Raji (cell line): ENCODE data around the gene MPZL1.

Source experiments
- POLR2A ChIP-seq: IDR thresholded peaks from 2 replicates; pipeline ENCODE4 v1.6.1; 2011; ENCODE audit warnings: low read depth, low read length, control low read depth; ENCODE audit not compliant: insufficient read depth

The MPZL1 gene

DNA sequence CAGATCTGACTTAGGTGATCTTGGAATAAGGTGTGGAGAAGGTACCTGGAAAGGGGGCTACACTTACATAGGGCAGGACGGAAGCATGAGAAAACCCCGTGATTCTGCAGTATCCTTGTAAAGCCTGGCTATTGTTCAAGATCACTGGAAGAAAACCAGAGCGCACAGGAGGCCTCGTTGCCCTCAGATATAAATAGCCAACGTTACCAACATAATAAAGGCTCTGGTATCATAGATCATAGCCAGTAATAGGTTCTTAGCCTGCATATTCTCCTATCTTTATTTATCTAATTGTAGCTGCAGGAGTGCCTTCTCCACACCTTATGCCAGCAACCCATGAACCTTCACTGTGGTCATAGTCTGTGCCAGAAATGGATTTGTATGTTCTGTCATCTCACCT lies 35.9 kb upstream of the MPZL1 start:
- no peak for TF ChIP-seq POLR2A

DNA sequence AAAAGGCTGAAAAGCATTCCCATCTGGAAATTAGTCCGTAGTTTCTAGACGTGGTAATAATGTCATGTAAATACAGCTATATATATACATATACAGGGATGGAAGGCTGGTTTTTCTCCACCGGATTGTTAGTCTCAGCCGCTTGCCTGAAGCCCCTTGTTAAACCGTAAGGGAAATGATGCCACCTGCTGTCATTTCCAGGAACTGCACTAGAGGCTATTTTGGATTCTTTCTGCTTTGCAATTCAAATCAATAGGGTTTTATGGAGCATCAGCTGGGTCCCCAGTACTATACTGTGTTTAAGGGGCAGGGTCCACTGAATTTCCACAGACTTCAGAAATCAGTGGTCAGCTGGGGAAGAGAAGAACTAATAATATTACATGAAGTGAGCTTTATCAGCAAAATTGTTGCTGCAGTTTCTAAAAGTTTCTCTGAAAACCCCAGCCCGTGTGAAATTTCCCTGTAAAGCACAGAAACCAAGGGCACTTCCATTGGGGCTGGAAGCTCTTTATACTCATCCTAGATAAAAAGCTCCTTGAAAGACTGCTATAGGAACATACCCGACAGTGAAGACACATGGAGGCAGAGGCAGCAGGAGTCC lies 33.8 kb upstream of the MPZL1 start:
- no peak for TF ChIP-seq POLR2A

DNA sequence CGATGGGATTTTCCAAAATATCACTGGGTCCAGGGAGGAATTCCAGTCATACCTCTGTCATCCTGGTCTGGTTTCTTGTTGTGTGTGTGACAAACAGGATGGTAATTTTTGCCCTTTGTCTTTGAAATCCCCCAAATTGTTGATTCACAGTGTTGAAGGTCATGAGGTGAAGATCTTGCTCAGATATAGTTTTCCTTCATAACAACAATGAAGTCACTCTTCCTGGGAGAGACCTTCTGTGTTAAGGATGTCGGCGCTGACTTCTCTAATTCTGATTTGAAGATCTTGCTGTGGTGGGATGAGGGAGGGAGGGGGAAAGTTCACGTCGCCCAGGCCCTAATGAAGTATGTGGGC lies 32.2 kb upstream of the MPZL1 start:
- TF ChIP-seq POLR2A = no peak

DNA sequence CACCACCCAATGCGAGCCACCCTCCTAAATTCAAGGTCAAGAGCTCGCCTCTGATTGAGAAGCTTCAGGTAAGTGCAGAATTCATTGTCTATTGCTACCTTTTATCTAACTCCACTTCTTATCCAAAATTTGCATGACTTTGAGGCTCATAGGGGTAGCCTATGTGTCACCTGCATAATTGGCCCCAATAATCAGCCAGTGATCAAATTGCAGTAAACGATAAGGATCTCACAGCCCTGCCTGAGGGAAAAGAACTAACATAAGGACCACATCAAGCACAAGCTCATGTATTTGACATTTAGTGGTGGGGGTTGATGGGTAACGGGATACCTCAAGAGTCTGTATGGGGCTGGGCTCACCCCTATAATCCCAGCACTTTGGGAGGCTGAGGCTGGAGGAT lies 31.7 kb upstream of the MPZL1 start:
- no peak for TF ChIP-seq POLR2A

DNA sequence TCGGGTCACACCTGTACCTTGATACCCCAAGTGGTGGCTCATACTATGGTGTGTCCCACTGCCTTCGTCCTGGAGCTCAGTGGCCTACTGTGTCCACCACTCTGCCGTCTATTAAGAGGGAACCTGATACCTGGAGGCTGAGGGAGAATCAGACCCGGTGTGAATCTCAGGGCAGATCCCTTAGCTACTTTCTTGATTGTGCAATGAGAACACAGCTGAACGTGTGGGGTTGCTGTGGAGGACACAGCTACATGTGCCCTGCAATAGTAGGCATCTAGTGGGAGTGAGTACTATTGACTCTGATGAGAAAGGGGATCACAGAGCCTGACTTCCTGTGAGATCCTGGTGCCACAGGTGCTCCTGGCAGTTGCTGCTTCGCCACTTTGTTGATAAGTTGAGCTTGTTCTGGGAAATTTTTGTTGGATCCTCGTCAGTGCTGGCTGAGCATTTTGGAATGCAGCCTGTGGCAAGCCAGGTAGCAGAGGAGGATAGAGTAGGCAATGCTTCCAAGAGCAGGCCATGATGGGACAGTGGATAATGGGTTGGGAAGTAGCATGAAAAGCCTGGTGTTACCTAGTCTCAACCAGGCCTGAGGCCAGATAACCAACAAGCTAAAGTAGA lies 28.2 kb upstream of the MPZL1 start:
- no peak for TF ChIP-seq POLR2A

DNA sequence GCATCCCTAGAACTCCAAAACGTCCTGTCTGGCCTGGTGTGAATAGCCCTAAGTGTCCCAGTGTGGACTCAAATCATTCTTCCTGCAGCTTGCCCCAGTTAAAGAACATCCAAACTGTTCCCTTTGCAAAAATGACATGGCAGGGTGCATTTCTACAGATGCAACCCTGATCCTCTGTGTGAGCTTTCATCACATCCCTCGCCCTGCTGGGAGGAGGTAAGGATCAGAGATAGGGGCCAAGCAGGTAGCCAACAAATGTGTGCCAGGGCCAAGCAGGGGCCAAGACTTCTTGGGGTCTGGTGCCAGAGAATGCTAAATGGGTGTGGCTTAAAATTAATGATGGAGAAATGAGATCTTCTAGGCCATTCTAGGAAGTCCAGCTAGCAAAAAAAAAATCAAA lies 27.1 kb upstream of the MPZL1 start:
- TF ChIP-seq POLR2A = no peak

DNA sequence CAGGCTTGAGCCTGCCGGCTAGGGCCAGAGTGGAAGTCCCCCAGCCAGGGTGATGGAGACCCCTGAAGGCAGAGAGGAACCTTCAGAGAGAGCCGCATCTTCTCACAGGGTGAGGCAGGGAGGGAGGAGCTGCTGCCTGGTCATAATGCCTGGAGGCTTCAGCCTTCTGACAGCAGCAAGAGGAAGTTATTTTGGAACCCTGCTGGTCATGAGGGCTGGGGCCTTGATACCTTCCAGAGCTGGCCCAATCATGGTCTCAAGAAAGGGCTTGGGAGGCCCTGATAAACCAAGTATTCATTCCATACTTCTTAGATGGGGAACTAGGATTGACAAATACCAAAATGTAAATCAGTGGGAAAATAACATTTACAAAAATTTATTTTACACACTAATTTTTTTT lies 26.6 kb upstream of the MPZL1 start:
- no peak for TF ChIP-seq POLR2A

DNA sequence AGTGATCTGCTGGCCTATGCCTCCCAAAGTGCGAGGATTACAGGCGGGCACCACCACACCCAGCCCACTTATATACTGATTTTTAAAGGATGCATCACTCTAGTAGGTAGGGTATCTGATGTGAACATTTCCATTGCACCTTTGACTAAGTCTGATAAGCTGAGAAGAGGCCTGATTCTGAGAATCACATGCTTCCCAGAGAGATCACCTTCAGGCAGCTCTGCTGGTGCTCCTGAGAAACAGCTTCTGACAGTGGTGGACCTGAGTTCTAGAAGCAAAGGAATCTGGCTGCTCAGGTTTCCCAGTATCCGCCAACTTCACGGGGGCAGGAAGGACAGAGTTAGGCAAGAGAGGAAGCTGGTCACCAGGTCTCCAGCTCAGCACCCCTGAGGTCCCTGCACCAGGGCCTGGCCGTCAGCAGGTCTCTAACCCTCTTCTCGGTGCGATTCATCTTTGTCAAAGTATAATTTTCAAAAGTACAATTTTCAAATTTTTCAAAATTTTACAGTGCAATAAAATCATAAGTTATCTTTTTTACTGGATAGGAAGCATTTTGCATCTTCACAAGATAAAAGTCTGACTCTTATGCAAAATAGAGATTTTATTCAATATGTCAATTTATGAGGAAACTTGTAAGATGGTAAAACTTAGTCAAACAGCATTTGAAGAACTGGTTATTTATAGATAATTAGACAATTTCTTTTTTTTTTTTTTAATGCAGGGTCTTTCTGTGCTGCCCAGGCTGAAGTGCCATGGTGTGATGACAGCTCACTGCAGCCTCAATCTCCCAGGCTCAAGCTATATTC lies 25.8 kb upstream of the MPZL1 start:
- TF ChIP-seq POLR2A = no peak

DNA sequence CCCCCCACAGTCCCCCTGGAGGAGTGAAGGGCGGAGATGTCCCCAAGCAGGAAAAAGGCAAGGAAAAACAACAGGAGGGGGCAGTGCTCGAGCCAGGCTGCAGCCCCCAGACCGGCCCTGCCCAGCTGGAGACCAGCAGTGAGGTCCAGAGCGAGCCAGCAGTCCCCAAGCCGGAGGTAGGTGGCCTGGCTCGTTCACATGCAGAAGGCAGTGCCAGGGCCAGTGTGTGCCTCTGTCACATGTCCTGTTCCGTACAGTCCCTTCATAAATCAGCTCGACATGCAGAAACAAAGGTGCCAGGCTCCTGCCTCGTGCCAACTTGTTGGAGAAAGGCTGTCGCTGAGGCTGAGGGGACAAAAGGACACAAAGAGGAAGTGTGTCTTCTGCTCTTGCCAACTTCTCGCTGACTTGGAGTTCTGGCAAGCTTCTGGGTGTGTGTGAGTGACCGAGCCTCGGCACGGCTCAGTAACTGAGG lies 24.1 kb upstream of the MPZL1 start:
- TF ChIP-seq POLR2A = no peak

DNA sequence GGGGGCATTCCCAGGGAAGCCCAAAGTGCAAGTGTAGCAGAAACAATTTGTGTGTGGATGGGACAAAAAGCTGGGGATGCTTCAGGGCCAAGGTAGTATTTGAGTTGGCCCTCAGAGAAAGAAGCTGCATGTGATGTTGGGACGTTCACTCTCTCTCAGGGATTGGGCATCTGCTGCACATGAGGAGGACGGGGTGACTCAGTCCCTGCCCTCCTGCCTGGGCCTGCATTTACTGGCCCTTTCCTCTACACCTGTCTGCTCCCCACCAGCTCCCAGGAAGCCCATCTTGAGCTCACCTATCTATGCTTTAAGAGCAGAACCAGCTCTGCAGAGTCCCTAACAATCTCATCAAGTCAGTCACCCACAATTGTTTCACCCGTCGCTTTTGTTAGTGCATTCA lies 23.5 kb upstream of the MPZL1 start:
- no peak for TF ChIP-seq POLR2A

DNA sequence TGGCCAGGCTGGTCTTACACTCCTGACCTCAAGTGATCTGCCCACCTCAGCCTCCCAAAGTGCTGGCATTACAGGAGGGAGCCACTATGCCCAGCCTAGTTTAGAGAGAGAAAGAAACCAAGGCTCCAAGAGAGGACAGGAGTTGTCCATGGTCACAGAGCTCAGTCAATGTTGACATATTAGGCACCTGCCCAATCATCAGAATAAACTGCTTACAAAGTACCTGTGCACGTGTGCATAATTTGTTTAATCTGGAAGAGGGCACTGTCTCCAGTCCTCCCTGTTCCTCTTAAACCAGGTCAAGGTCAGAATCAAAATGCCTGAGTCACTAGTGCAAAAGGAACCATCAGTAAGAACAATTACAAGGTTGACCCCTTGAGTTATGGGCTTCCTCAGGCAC lies 20.3 kb upstream of the MPZL1 start:
- no peak for TF ChIP-seq POLR2A

DNA sequence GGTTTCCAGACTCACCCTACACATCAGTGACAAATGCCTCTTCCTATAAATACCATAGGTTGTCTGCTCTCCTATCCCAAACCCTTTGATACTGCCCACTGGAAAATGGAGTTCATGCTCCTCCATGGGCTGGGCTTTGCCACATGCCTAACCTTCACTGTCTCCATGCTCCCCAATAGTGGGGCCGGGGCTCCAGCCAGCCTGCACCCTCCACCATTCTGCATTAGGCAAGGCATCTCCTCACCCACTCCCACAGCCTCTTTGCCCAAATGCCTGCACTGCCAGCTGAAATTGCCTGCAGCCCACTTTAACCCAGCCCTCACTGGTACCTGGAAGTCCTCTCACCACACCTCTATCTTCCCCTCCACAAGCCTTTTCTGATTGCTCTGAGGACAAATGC lies 18.2 kb upstream of the MPZL1 start:
- TF ChIP-seq POLR2A = no peak

DNA sequence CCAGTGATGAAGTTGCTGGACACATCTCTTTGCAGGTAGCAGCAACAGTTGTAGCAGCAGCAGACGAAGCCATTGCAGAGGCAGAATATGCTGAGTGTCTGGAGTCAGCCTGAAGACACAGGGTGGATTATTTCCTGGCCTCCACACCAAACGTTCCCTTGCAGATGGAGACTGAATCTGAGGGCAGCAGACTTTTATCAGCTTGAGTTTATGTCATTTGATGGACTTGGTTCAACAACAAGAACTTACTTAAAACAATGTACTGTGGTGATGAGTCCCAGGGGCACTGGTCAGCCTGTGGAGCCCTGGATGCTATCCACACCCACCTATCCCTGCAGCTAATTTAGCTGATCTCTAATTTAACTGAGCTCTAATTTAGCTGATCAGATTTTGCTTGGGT lies 17.1 kb upstream of the MPZL1 start:
- TF ChIP-seq POLR2A = no peak

DNA sequence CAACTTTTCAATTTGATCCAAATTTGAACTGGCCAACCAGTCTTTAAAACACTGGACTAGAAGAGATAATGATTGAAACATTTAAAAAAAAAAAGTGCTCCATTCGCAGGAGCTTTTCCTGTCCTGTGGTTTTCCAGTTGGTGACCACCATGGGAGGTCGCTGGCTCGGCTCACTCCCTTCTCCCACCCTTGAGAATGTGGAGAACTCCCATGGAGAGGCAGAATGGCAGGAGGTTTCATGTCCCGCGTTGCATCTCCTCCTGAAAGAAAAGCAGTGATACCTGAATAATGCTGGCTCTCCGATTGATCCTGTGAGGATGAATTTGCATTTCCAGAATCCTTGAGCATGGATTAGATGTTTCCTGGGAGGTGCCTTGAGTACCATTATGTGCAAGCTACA lies 16.5 kb upstream of the MPZL1 start:
- TF ChIP-seq POLR2A = no peak

DNA sequence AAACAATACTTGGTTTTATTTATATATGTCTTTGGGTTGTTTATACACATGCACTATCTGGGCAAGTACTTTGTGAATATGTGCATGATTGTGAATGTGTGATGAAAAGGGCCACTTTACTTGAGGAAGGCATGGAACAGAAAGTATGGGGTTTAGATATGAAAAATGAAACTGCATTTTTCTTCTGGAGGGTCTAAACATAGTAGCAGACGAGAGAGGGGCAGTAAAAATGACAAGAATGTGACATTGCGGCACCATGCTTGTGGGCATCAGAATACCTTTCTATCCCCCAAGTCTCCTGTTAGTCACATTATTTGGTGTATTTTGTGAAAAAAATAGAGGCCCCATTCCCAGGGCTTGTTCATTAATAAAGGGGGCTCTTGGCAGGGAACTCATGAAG lies 15.4 kb upstream of the MPZL1 start:
- no peak for TF ChIP-seq POLR2A
